Adipose tissue (tissue), 3 donors: ENCODE data around the gene ZHX3. TPM values are rescaled to one million over a fixed set of nuclear protein-coding genes. Genes with fewer than 3 reads are reported as not detected.
"Not testable (repeated sequence)": the region's sequence is repeated elsewhere in the genome, so short reads cannot be mapped to it uniquely, and the experiment has no call there.

Source experiments
- H3K27ac ChIP-seq: one replicate; pipeline ENCODE4 v1.5.1; 2013; ENCODE audit warnings: low read depth, low read length
- WGBS, 3 donors: extraction: QIAGEN DNeasy Blood & Tissue Kit; methylation state at CpG; one replicate each; pipeline ENCODE4 v1.1.7; 2013; 5-methylcytosine and 5-hydroxymethylcytosine counted together
- polyA plus RNA-seq, 3 donors: library from polyadenylated mRNA; stranded (reverse); fragments of 200-250 nt; gene quantifications; one replicate each; pipeline ENCODE4 v1.2.3, GENCODE V29; 2013
- donor health status: healthy with polysubstance abuse.
- donor health status: Bipolar disorder and iron deficiency.
- donor health status: healthy.

Gene ZHX3
- polyA plus RNA-seq, 3 donors: 4.5 to 25.0 (median 12.8) TPM

- 86 to 91% (median 87%) methylated on average over 4 of the region's 4 CpGs for WGBS, 3 donors
- H3K27ac ChIP-seq: no peak overlapping the region
Measured at GRCh38 chr20:41336711-41337492, 19.4 kb upstream of the ZHX3 start.

- no peak overlapping the region for H3K27ac ChIP-seq
- 73 to 79% (median 74%) methylated on average over 1 of the region's 1 CpG for WGBS, 3 donors
Measured at GRCh38 chr20:41335591-41335990, 18.1 kb upstream of the ZHX3 start.

- H3K27ac ChIP-seq: no peak overlapping the region
- WGBS, 3 donors: 70 to 84% (median 76%) methylated on average over 15 of the region's 15 CpGs
Measured at GRCh38 chr20:41334443-41335421, 17.2 kb upstream of the ZHX3 start.

GRCh38 chr20:41334036-41334435, 16.5 kb upstream of the ZHX3 start:
- WGBS, 3 donors: 89 to 90% (median 90%) methylated on average over 2 of the region's 2 CpGs
- no peak overlapping the region for H3K27ac ChIP-seq

- 83 to 89% (median 88%) methylated on average over 4 of the region's 4 CpGs for WGBS, 3 donors
- no peak overlapping the region for H3K27ac ChIP-seq
Measured at GRCh38 chr20:41331731-41332130, 14.2 kb upstream of the ZHX3 start.

GRCh38 chr20:41330941-41331340, 13.4 kb upstream of the ZHX3 start:
- 67 to 96% (median 90%) methylated on average over 1 of the region's 1 CpG for WGBS, 3 donors

GRCh38 chr20:41330343-41330720, 12.8 kb upstream of the ZHX3 start:
- WGBS, 3 donors: 78 to 92% (median 89%) methylated on average over 5 of the region's 5 CpGs
- H3K27ac ChIP-seq: no peak overlapping the region

More at GRCh38 chr20:41330941-41331340, 13.4 kb upstream of the ZHX3 start:
- no peak overlapping the region for H3K27ac ChIP-seq

- 25 to 52% (median 26%) methylated on average over 14 of the region's 14 CpGs for WGBS, 3 donors
Measured at GRCh38 chr20:41329435-41330342, 12.2 kb upstream of the ZHX3 start.

GRCh38 chr20:41327178-41327577, 9.6 kb upstream of the ZHX3 start:
- 84 to 88% (median 87%) methylated on average over 5 of the region's 5 CpGs for WGBS, 3 donors
- no peak overlapping the region for H3K27ac ChIP-seq

More at GRCh38 chr20:41329435-41330342, 12.2 kb upstream of the ZHX3 start:
- H3K27ac ChIP-seq: no peak overlapping the region

GRCh38 chr20:41320976-41321375, 3.4 kb upstream of the ZHX3 start:
- H3K27ac ChIP-seq: no peak overlapping the region

GRCh38 chr20:41320441-41320840, 2.9 kb upstream of the ZHX3 start:
- H3K27ac ChIP-seq: no peak overlapping the region

More at GRCh38 chr20:41320976-41321375, 3.4 kb upstream of the ZHX3 start:
- WGBS, 3 donors: 75 to 91% (median 84%) methylated on average over 1 of the region's 1 CpG

- H3K27ac ChIP-seq: no peak overlapping the region
- 23 to 63% (median 60%) methylated on average over 5 of the region's 5 CpGs for WGBS, 3 donors
Measured at GRCh38 chr20:41318271-41318649, 729 bp upstream of the ZHX3 start.

GRCh38 chr20:41316602-41317545, 657 bp downstream of the ZHX3 start:
- WGBS, 3 donors: 3 to 5% (median 3%) methylated on average over 39 to 66 of the region's 66 CpGs
- peak overlapping the region; percentile 60 for H3K27ac ChIP-seq

GRCh38 chr20:41316051-41316450, 1.5 kb downstream of the ZHX3 start:
- 65 to 70% (median 68%) methylated on average over 6 of the region's 6 CpGs for WGBS, 3 donors
- no peak overlapping the region for H3K27ac ChIP-seq

GRCh38 chr20:41314386-41314785, 3.1 kb downstream of the ZHX3 start:
- WGBS, 3 donors: 59 to 86% (median 59%) methylated on average over 2 of the region's 2 CpGs
- no peak overlapping the region for H3K27ac ChIP-seq

- H3K27ac ChIP-seq: not testable (repeated sequence)
- 93 to 94% (median 94%) methylated on average over 6 of the region's 6 CpGs for WGBS, 3 donors
Measured at GRCh38 chr20:41312009-41312408, 5.5 kb downstream of the ZHX3 start.

- WGBS, 3 donors: 33 to 84% (median 41%) methylated on average over 2 of the region's 2 CpGs
- H3K27ac ChIP-seq: no peak overlapping the region
Measured at GRCh38 chr20:41309817-41310216, 7.7 kb downstream of the ZHX3 start.
